ENCODE measurements around the gene SEPTIN2. TPM values are rescaled to one million over a fixed set of nuclear protein-coding genes. Genes with fewer than 3 reads are reported as not detected.

The SEPTIN2 gene
- total and polyA plus RNA-seq, 2 experiments from 2014 or later = 227 to 393 TPM

DNA sequence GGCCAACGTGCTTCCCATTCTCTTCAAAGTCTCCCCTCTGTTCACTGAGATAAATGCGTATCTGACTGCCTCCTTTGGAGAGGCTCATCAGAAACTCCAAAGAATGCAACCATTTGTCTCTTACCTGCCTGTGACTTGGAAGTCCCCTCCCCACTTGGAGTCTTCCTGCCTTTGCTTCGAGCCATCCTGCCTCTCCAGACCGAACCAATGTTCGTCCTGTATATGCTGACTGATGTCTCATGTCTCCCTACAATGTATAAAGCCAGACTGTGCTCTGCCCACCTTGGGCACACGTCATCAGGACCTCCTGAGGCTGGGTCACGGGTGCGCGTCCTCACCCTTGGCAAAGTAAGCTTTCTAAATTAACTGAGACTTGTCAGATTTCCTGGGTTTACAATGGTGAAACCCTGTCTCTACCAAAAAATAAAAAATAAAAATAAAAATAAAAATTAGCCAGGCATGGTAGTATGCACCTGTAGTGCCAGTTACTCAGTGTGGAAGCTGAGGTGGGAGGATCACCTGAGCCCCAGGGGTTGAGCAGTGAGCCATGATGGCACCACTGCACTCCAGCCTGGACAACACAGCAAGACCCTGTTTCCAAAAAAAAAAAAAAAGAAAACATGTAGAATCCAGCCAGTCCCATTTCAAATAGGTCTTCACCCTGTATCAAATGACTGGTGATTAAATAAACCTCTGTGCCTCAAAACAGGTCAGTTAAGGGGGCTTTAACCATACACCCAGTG, 29.2 kb upstream of the SEPTIN2 start:
- peak overlapping the region; percentile 73; the same call in 1 of the 2 replicates for H3K27ac Mint-ChIP-seq
- Histone ChIP-seq H3K4me3 (no peak overlapping the region), H3K79me2 (replicated peaks; ENCODE audit: insufficient read depth) (peaks cover 100% of the 10 kb centered on the region), H3K27me3 (ENCODE audit: insufficient read depth) (no peaks in the 10 kb centered on the region), H3K4me2 (peak overlapping the region; percentile 41; the same call in 1 of the 2 replicates), H2AFZ (no peak overlapping the region), H3F3A (replicated peaks; ENCODE audit: low read depth) (no peaks in the 10 kb centered on the region), H3K9me2 (ENCODE audit: insufficient read depth) (no peaks in the 10 kb centered on the region), H4K20me1 (replicated peaks; ENCODE audit: insufficient read depth) (peaks cover 85% of the 10 kb centered on the region), H3K27ac (ENCODE audit: low read depth) (peak overlapping the region; percentile 72), H3K36me3 (ENCODE audit: insufficient read depth) (0 out of 2 replicates have a peak, but pooled peaks cover 5% of the 10 kb centered on the region), H3K4me1 (ENCODE audit: insufficient read depth) (no peaks in the 10 kb centered on the region; the same call in none of the 2 replicates)
- ATAC-seq = no peak
- H3K36me3 Mint-ChIP-seq (ENCODE audit: low read depth) = peaks cover 4% of the 10 kb centered on the region; the same call in 1 of the 3 replicates
- no peak for TF ChIP-seq ZNF331 (CRISPR knock-in tag; IDR thresholded peaks at IDR 0.05; ENCODE audit: low read depth)
- no peak for TF ChIP-seq STAT1 (IDR thresholded peaks at IDR 0.05; ENCODE audit: unreplicated experiment)
- no peak for TF ChIP-seq ZNF114 (CRISPR knock-in tag; IDR thresholded peaks at IDR 0.05)
- TF ChIP-seq, protein P1, sequence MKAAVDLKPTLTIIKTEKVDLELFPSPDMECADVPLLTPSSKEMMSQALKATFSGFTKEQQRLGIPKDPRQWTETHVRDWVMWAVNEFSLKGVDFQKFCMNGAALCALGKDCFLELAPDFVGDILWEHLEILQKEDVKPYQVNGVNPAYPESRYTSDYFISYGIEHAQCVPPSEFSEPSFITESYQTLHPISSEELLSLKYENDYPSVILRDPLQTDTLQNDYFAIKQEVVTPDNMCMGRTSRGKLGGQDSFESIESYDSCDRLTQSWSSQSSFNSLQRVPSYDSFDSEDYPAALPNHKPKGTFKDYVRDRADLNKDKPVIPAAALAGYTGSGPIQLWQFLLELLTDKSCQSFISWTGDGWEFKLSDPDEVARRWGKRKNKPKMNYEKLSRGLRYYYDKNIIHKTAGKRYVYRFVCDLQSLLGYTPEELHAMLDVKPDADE (IDR thresholded peaks at IDR 0.05) = no peak
- TF ChIP-seq NANOG (IDR thresholded peaks at IDR 0.05; ENCODE audit: borderline replicate concordance) = no peak
- TF ChIP-seq, protein P2, sequence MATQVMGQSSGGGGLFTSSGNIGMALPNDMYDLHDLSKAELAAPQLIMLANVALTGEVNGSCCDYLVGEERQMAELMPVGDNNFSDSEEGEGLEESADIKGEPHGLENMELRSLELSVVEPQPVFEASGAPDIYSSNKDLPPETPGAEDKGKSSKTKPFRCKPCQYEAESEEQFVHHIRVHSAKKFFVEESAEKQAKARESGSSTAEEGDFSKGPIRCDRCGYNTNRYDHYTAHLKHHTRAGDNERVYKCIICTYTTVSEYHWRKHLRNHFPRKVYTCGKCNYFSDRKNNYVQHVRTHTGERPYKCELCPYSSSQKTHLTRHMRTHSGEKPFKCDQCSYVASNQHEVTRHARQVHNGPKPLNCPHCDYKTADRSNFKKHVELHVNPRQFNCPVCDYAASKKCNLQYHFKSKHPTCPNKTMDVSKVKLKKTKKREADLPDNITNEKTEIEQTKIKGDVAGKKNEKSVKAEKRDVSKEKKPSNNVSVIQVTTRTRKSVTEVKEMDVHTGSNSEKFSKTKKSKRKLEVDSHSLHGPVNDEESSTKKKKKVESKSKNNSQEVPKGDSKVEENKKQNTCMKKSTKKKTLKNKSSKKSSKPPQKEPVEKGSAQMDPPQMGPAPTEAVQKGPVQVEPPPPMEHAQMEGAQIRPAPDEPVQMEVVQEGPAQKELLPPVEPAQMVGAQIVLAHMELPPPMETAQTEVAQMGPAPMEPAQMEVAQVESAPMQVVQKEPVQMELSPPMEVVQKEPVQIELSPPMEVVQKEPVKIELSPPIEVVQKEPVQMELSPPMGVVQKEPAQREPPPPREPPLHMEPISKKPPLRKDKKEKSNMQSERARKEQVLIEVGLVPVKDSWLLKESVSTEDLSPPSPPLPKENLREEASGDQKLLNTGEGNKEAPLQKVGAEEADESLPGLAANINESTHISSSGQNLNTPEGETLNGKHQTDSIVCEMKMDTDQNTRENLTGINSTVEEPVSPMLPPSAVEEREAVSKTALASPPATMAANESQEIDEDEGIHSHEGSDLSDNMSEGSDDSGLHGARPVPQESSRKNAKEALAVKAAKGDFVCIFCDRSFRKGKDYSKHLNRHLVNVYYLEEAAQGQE (IDR thresholded peaks at IDR 0.05; ENCODE audit: unreplicated experiment) = no peak
- TF ChIP-seq, protein P3, sequence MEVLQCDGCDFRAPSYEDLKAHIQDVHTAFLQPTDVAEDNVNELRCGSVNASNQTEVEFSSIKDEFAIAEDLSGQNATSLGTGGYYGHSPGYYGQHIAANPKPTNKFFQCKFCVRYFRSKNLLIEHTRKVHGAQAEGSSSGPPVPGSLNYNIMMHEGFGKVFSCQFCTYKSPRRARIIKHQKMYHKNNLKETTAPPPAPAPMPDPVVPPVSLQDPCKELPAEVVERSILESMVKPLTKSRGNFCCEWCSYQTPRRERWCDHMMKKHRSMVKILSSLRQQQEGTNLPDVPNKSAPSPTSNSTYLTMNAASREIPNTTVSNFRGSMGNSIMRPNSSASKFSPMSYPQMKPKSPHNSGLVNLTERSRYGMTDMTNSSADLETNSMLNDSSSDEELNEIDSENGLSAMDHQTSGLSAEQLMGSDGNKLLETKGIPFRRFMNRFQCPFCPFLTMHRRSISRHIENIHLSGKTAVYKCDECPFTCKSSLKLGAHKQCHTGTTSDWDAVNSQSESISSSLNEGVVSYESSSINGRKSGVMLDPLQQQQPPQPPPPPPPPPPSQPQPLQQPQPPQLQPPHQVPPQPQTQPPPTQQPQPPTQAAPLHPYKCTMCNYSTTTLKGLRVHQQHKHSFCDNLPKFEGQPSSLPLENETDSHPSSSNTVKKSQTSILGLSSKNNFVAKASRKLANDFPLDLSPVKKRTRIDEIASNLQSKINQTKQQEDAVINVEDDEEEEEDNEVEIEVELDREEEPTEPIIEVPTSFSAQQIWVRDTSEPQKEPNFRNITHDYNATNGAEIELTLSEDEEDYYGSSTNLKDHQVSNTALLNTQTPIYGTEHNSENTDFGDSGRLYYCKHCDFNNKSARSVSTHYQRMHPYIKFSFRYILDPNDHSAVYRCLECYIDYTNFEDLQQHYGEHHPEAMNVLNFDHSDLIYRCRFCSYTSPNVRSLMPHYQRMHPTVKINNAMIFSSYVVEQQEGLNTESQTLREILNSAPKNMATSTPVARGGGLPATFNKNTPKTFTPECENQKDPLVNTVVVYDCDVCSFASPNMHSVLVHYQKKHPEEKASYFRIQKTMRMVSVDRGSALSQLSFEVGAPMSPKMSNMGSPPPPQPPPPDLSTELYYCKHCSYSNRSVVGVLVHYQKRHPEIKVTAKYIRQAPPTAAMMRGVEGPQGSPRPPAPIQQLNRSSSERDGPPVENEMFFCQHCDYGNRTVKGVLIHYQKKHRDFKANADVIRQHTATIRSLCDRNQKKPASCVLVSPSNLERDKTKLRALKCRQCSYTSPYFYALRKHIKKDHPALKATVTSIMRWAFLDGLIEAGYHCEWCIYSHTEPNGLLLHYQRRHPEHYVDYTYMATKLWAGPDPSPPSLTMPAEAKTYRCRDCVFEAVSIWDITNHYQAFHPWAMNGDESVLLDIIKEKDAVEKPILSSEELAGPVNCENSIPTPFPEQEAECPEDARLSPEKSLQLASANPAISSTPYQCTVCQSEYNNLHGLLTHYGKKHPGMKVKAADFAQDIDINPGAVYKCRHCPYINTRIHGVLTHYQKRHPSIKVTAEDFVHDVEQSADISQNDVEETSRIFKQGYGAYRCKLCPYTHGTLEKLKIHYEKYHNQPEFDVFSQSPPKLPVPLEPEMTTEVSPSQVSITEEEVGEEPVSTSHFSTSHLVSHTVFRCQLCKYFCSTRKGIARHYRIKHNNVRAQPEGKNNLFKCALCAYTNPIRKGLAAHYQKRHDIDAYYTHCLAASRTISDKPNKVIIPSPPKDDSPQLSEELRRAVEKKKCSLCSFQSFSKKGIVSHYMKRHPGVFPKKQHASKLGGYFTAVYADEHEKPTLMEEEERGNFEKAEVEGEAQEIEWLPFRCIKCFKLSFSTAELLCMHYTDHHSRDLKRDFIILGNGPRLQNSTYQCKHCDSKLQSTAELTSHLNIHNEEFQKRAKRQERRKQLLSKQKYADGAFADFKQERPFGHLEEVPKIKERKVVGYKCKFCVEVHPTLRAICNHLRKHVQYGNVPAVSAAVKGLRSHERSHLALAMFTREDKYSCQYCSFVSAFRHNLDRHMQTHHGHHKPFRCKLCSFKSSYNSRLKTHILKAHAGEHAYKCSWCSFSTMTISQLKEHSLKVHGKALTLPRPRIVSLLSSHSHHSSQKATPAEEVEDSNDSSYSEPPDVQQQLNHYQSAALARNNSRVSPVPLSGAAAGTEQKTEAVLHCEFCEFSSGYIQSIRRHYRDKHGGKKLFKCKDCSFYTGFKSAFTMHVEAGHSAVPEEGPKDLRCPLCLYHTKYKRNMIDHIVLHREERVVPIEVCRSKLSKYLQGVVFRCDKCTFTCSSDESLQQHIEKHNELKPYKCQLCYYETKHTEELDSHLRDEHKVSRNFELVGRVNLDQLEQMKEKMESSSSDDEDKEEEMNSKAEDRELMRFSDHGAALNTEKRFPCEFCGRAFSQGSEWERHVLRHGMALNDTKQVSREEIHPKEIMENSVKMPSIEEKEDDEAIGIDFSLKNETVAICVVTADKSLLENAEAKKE (CRISPR knock-in tag; IDR thresholded peaks at IDR 0.05) = no peak
- no peak for TF ChIP-seq POLR2AphosphoS5 (IDR thresholded peaks at IDR 0.05; ENCODE audit: low read depth)
- no peak for TF ChIP-seq CREB1 (CRISPR knock-in tag; IDR thresholded peaks at IDR 0.05; ENCODE audit: low read depth)
- TF ChIP-seq, protein P4, sequence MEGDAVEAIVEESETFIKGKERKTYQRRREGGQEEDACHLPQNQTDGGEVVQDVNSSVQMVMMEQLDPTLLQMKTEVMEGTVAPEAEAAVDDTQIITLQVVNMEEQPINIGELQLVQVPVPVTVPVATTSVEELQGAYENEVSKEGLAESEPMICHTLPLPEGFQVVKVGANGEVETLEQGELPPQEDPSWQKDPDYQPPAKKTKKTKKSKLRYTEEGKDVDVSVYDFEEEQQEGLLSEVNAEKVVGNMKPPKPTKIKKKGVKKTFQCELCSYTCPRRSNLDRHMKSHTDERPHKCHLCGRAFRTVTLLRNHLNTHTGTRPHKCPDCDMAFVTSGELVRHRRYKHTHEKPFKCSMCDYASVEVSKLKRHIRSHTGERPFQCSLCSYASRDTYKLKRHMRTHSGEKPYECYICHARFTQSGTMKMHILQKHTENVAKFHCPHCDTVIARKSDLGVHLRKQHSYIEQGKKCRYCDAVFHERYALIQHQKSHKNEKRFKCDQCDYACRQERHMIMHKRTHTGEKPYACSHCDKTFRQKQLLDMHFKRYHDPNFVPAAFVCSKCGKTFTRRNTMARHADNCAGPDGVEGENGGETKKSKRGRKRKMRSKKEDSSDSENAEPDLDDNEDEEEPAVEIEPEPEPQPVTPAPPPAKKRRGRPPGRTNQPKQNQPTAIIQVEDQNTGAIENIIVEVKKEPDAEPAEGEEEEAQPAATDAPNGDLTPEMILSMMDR (conservative IDR thresholded peaks at IDR 0.05; ENCODE audit: low read depth in 2 of 2) = no peak
- TF ChIP-seq EZH2phosphoT487 (IDR thresholded peaks at IDR 0.05; ENCODE audit: unreplicated experiment) = no peak
- TF ChIP-seq EZH2 (IDR thresholded peaks at IDR 0.05; ENCODE audit: low read depth, unreplicated experiment) = no peak
- no peak for TF ChIP-seq JUNB (IDR thresholded peaks at IDR 0.05; ENCODE audit: unreplicated experiment)
- H3K4me3 Mint-ChIP-seq = no peak overlapping the region
- H3K9me3 Mint-ChIP-seq = no peaks in the 10 kb centered on the region
- peaks cover 8% of the 10 kb centered on the region; the same call in 2 of the 3 replicates for H3K4me1 Mint-ChIP-seq
- no peaks in the 10 kb centered on the region for H3K27me3 Mint-ChIP-seq (ENCODE audit: insufficient read depth, low read depth, poor library complexity)
- DNase-seq (ENCODE audit: low spot score) = no peak

Data from GM23338 (cell line).